Measurements from ENCODE around the gene SRSF3. TPM values are rescaled to one million over a fixed set of nuclear protein-coding genes. Genes with fewer than 3 reads are reported as not detected.

The SRSF3 gene
- total and polyA plus RNA-seq, 4 donors = 145 to 267 (median 237) TPM

DNA sequence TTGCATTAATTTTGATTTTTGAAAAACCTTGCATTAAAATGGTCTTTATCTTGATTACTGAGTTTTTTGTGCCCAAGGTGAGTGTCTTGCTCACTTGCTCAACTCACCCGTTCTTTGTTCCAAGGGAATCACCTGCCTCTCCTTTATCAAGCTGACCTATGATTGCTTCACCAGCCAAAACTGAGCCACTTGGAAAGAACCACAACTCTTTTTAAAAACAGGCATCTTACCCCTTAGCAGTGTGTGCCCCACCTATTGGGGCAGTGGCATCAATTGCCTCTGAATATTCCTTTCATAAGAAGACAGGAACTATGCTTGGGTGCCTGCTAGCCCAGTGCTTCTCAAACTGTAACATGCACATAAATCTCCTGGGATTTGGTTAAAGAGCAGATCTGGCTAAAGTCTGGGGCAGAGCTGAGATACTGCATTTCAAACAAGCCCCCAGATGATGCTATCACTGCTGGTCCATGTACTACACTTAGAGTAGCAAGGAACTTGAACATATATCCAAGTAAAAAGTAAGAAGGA is 43.6 kb upstream of the SRSF3 start:
- H3K27ac ChIP-seq (ENCODE audit: low read depth in 1 of 2, low read length in 1 of 2) = no peak overlapping the region
- WGBS, 2 donors = 91 to 93% methylated on average over 1 of the region's 1 CpG
- H3K4me1 ChIP-seq (ENCODE audit: control insufficient read depth in 5 of 5, insufficient read depth in 5 of 5, low read length in 5 of 5) = peaks cover 0 to 11% (median 0%) of the 10 kb centered on the region in 5 donors
- H3K9ac ChIP-seq (ENCODE audit: insufficient read depth in 1 of 2, low read length in 2 of 2) = no peak overlapping the region
- no peaks in the 10 kb centered on the region for H3K9me3 ChIP-seq (ENCODE audit: control insufficient read depth in 4 of 4, insufficient read depth in 3 of 4, low read length in 3 of 4)
- H3K27me3 ChIP-seq (ENCODE audit: control insufficient read depth in 3 of 3, insufficient read depth in 3 of 3, low read length in 2 of 3) = no peaks in the 10 kb centered on the region
- H3K4me3 ChIP-seq = no peak overlapping the region
- ATAC-seq (ENCODE audit: insufficient read depth, low FRiP score) (no peak), DNase-seq (no peak)
- TF ChIP-seq, protein P1, sequence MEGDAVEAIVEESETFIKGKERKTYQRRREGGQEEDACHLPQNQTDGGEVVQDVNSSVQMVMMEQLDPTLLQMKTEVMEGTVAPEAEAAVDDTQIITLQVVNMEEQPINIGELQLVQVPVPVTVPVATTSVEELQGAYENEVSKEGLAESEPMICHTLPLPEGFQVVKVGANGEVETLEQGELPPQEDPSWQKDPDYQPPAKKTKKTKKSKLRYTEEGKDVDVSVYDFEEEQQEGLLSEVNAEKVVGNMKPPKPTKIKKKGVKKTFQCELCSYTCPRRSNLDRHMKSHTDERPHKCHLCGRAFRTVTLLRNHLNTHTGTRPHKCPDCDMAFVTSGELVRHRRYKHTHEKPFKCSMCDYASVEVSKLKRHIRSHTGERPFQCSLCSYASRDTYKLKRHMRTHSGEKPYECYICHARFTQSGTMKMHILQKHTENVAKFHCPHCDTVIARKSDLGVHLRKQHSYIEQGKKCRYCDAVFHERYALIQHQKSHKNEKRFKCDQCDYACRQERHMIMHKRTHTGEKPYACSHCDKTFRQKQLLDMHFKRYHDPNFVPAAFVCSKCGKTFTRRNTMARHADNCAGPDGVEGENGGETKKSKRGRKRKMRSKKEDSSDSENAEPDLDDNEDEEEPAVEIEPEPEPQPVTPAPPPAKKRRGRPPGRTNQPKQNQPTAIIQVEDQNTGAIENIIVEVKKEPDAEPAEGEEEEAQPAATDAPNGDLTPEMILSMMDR (IDR thresholded peaks at IDR 0.05; ENCODE audit: control extremely low read depth, extremely low read depth) = no peak
- no peaks in the 10 kb centered on the region for H3K36me3 ChIP-seq (ENCODE audit: control insufficient read depth in 4 of 4, insufficient read depth in 4 of 4, low read length in 4 of 4)

DNA sequence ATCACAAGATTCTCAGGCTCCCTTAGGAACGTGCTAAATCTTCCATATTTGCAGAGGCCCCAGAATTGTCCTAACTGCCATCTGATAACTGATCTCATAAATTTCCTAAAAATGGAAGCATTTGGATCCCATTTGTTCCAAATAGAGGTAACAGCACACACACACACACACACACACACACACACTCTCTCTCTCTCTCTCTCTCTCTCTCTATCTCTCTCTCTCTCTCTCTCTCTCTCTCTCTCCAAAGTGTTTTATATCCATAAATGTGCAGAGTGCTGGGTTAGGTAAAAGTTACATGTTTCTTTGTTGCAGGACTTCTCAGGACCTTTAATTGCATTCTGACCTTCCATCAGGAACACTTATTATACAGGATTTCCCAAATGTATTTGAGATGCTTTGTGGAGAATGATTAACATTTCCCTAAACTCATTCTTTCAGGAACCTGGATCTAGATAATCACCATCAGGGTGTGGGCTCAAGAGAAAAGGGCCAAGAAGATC is 38.4 kb upstream of the SRSF3 start:
- DNase-seq = no peak
- H3K36me3 ChIP-seq (ENCODE audit: control insufficient read depth in 4 of 4, insufficient read depth in 4 of 4, low read length in 4 of 4) = no peaks in the 10 kb centered on the region
- H3K9ac ChIP-seq (ENCODE audit: insufficient read depth in 1 of 2, low read length in 2 of 2) = no peak overlapping the region
- no peak overlapping the region for H3K27ac ChIP-seq (ENCODE audit: low read depth in 1 of 2, low read length in 1 of 2)
- no peaks in the 10 kb centered on the region for H3K27me3 ChIP-seq (ENCODE audit: control insufficient read depth in 3 of 3, insufficient read depth in 3 of 3, low read length in 2 of 3)
- TF ChIP-seq, protein P1 (IDR thresholded peaks at IDR 0.05; ENCODE audit: control extremely low read depth, extremely low read depth) = no peak
- no peak for ATAC-seq (ENCODE audit: insufficient read depth, low FRiP score)
- no peaks in the 10 kb centered on the region for H3K9me3 ChIP-seq (ENCODE audit: control insufficient read depth in 4 of 4, insufficient read depth in 3 of 4, low read length in 3 of 4)
- WGBS, 2 donors = 67 to 83% methylated on average over 1 of the region's 1 CpG
- H3K4me1 ChIP-seq (ENCODE audit: control insufficient read depth in 5 of 5, insufficient read depth in 5 of 5, low read length in 5 of 5) = no peaks in the 10 kb centered on the region
- no peak overlapping the region for H3K4me3 ChIP-seq

DNA sequence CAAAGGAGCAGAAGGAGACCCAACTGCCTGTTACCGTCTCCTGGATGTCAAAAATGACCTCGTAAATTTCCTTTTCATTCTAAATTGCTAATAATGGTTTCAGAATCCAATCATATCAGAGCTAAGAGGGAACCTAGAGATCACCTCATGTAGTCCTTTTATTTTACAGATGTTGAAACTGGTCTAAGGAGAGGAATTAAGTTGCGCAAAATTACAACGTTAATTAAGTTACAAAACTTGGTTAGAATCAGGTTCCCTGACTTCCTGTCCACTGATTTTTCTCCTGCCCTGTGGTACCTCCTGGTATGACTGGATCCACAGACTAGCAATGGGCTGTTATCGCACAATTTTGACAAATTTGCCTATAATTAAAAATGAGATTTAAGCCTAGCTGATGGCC is 37.9 kb upstream of the SRSF3 start:
- TF ChIP-seq, protein P1 (IDR thresholded peaks at IDR 0.05; ENCODE audit: control extremely low read depth, extremely low read depth) = no peak
- Histone ChIP-seq H3K4me3 (no peak overlapping the region), H3K9ac (ENCODE audit: insufficient read depth in 1 of 2, low read length in 2 of 2) (no peak overlapping the region), H3K9me3 (ENCODE audit: control insufficient read depth in 4 of 4, insufficient read depth in 3 of 4, low read length in 3 of 4) (no peaks in the 10 kb centered on the region), H3K4me1 (ENCODE audit: control insufficient read depth in 5 of 5, insufficient read depth in 5 of 5, low read length in 5 of 5) (no peaks in the 10 kb centered on the region), H3K27me3 (ENCODE audit: control insufficient read depth in 3 of 3, insufficient read depth in 3 of 3, low read length in 2 of 3) (no peaks in the 10 kb centered on the region), H3K36me3 (ENCODE audit: control insufficient read depth in 4 of 4, insufficient read depth in 4 of 4, low read length in 4 of 4) (no peaks in the 10 kb centered on the region), H3K27ac (ENCODE audit: low read depth in 1 of 2, low read length in 1 of 2) (no peak overlapping the region)
- WGBS, 2 donors = 48 to 78% methylated on average over 5 of the region's 5 CpGs
- DNase-seq (no peak), ATAC-seq (ENCODE audit: insufficient read depth, low FRiP score) (no peak)

Data from lung (tissue), 12 donors.